Gastroesophageal sphincter (tissue), 4 donors: ENCODE results near the gene A4GALT. TPM values are rescaled to one million over a fixed set of nuclear protein-coding genes. Genes with fewer than 3 reads are reported as not detected.
A peak's percentile ranks its signal among the peaks of the same experiment; 100 is the strongest.

Experiments used
- ATAC-seq: fragments of 150-250 bp; one replicate; pipeline ENCODE4 v1.9.1; 2016; ENCODE audit warnings: mild to moderate bottlenecking, moderate library complexity
- H3K27ac ChIP-seq, 4 donors: fragments of 200-600 bp; sonication (generic) in 3 of 4; 1 replicate in 3 of 4; 2 replicates in 1 of 4; pipeline ENCODE4 v1.5.1; 2016 to 2019
- H3K27me3 ChIP-seq: fragments of 200-600 bp; sonication (generic); one replicate; pipeline ENCODE4 v1.5.1; 2019
- H3K36me3 ChIP-seq, 2 donors: fragments of 200-600 bp; sonication (generic); one replicate each; pipeline ENCODE4 v1.5.1; 2019; ENCODE audit warnings: control low read depth in 1 of 2
- H3K4me1 ChIP-seq, 3 donors: fragments of 200-600 bp; sonication (generic); 1 replicate in 2 of 3; 2 replicates in 1 of 3; pipeline ENCODE4 v1.5.1; 2016 to 2019; ENCODE audit warnings: control low read depth in 2 of 3
- H3K4me3 ChIP-seq, 2 donors: fragments of 200-600 bp; sonication (generic); one replicate each; pipeline ENCODE4 v1.5.1; 2019; ENCODE audit warnings: mild to moderate bottlenecking in 1 of 2, moderate library complexity in 1 of 2
- H3K9me3 ChIP-seq, 3 donors: fragments of 200-600 bp; sonication (generic); one replicate each; pipeline ENCODE4 v1.5.1; 2017 to 2019; ENCODE audit warnings: control low read depth in 2 of 3
- EP300 ChIP-seq: sonication (generic); formaldehyde crosslinking; IDR thresholded peaks from one replicate; pipeline ENCODE4 v1.6.1; 2017; ENCODE audit warnings: antibody characterized with exemption, mild to moderate bottlenecking
- POLR2A ChIP-seq, 2 donors: fragments of 450-650 bp; IDR thresholded peaks; one replicate each; pipeline ENCODE4 v1.6.1; 2017; ENCODE audit warnings: antibody characterized with exemption in 2 of 2, mild to moderate bottlenecking in 2 of 2, moderate library complexity in 1 of 2
- POLR2AphosphoS5 ChIP-seq: sonication (generic); formaldehyde crosslinking; IDR thresholded peaks from one replicate; pipeline ENCODE4 v1.6.1; 2017; ENCODE audit warnings: antibody characterized with exemption
- WGBS, 2 donors: methylation state at CpG; one replicate each; pipeline ENCODE4 v1.1.5; 2018; ENCODE audit warnings: low coverage in 1 of 2; 5-methylcytosine and 5-hydroxymethylcytosine counted together
- total RNA-seq, 4 donors: library from RNA; depleted of rRNA; stranded (reverse); fragments of >200 nt; gene quantifications; one replicate each; pipeline ENCODE4 v1.1.0, GENCODE V29; 2016
- TF ChIP-seq, protein P1 (sequence below), 4 experiments: fragments of 200-600 bp in 2 of 4; fragments of 450-650 bp in 2 of 4; sonication (generic) in 1 of 4; IDR thresholded peaks; one replicate each; pipeline ENCODE4 v1.5.1; 2017 to 2019; ENCODE audit warnings: antibody characterized with exemption in 4 of 4, mild to moderate bottlenecking in 2 of 4, moderate library complexity in 2 of 4

Gene A4GALT
- total RNA-seq, 4 donors from 2014 or later, result 36.9 to 70.9 (median 55.3) TPM

DNA sequence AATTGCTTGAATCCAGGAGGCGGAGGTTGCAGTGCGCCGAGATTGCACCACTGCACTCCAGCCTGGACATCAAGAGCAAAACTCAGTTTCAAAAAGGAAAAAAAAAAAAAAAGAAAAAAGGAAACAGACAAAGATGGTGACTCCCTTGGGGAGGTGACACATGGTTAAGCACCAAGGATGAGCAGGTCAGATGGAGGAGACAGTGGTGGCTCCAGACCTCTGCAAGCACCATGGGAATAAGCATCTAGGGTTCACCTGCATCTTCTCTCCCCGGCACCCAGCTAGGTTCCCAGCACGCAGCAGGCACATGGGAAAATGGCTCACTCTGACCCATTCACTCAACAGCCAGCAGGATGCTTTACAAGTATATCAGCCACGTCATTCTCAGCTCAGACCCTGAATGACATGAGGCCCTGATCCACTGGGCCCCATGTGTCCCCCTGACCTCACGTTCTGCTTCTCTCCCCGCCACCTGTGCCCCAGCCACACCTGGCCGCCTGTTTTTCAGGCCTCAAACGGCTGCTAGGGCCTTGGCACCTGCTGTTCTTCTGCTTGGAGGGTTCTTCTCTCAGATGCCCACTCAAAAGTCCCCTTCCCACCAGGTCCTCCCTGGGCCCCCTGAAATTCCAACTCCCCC lies 24.2 kb downstream of the A4GALT start:
- Histone ChIP-seq H3K27ac (peak overlapping the region; percentile 69 to 91 (median 90)), H3K27me3 (no peaks in the 10 kb centered on the region), H3K4me3 (no peak overlapping the region), H3K9me3 (no peaks in the 10 kb centered on the region), H3K4me1 (peaks cover 0 to 100% (median 59%) of the 10 kb centered on the region in 3 donors), H3K36me3 (peaks cover 0 to 37% of the 10 kb centered on the region in 2 donors)
- WGBS, 2 donors, result 65 to 81% methylated on average over 3 to 7 of the region's 10 CpGs
- TF ChIP-seq POLR2AphosphoS5 (no peak), POLR2A (IDR thresholded peaks at IDR 0.05) (no peak), EP300 (no peak)
- TF ChIP-seq, protein P1, sequence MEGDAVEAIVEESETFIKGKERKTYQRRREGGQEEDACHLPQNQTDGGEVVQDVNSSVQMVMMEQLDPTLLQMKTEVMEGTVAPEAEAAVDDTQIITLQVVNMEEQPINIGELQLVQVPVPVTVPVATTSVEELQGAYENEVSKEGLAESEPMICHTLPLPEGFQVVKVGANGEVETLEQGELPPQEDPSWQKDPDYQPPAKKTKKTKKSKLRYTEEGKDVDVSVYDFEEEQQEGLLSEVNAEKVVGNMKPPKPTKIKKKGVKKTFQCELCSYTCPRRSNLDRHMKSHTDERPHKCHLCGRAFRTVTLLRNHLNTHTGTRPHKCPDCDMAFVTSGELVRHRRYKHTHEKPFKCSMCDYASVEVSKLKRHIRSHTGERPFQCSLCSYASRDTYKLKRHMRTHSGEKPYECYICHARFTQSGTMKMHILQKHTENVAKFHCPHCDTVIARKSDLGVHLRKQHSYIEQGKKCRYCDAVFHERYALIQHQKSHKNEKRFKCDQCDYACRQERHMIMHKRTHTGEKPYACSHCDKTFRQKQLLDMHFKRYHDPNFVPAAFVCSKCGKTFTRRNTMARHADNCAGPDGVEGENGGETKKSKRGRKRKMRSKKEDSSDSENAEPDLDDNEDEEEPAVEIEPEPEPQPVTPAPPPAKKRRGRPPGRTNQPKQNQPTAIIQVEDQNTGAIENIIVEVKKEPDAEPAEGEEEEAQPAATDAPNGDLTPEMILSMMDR (IDR thresholded peaks at IDR 0.05), result no peak
- no peak for ATAC-seq

DNA sequence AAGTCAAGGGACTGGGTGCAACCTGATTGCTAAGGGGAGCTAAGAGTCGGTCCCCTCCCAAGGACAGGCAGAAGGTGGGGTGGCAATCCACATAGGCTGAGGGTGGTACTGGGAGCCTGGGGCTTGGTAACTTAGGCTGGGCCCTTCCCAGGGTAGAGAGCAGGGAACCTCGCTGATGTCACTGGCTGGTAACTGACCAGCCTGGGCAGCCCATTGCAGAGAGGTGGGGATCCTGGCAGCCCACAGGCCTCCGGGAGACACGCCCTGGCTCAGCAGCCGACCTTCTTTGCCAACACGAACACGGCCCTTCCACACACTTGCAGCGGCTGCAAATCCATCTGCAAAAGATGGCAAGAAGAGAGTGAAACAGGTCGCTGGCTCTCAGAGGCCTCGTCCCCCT lies 25.4 kb downstream of the A4GALT start:
- peak; percentile 14 for ATAC-seq
- no peaks in the 10 kb centered on the region for H3K27me3 ChIP-seq
- peak; percentile 55 for TF ChIP-seq POLR2AphosphoS5
- TF ChIP-seq, protein P1 (IDR thresholded peaks at IDR 0.05), result no peak
- WGBS, 2 donors, result 60% methylated on average over 1 of the region's 10 CpGs; no CpG with 5 or more reads in 1 of the 2 donors
- no peaks in the 10 kb centered on the region for H3K9me3 ChIP-seq
- peak overlapping the region; percentile 69 to 91 (median 90) for H3K27ac ChIP-seq
- no peak overlapping the region for H3K4me3 ChIP-seq
- peaks cover 2 to 98% (median 56%) of the 10 kb centered on the region in 3 donors for H3K4me1 ChIP-seq
- H3K36me3 ChIP-seq, result peaks cover 0 to 40% of the 10 kb centered on the region in 2 donors

DNA sequence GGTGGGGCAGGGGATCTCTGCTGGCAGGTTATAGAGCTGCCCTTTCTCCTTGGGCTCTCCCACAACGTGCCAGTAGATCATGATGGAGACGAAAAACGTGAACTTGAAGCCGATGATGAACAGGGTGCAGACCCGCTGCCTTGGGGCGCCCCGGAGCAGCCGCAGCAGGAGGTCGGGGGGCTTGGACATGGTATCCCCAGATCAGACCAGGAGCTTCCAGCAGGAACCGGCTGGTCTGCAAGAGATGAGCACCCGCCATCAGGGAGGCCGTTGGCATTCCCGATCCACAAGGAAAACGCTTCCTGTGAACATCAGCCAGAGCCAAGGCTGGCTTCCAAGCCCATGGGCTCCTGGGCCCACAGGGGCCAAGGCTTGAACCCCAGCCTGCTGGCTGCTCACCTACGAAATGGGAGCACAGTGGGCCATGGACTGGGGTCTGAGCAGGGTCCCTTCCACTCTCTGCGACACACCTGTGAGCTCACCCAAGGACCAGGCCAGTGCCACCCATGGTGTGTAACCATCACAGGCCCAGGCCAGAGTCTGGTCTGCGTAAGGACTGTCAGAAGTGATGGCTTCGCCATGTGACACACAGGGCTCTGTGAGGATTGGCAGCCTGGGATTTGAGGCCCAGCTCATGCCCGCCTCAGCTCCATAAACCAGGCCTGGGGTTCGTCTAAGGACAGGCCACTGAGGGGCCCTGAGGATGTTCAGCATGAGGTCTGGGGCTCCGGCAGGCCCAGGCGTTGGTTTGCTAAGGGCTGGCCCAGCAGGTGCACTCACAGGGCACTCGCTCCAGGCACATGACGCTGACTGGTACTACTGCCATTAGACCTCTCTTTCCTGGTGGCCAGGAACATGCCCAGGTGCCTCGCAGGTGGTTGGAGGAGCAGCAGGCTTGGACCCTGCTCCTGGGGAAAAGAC lies 26.6 kb downstream of the A4GALT start:
- Histone ChIP-seq H3K36me3 (peaks cover 0 to 40% of the 10 kb centered on the region in 2 donors), H3K27me3 (no peaks in the 10 kb centered on the region), H3K9me3 (no peaks in the 10 kb centered on the region), H3K27ac (peak overlapping the region in 3 of 4 donors; percentile 89 to 91 (median 90)), H3K4me3 (no peak overlapping the region), H3K4me1 (peaks cover 2 to 98% (median 58%) of the 10 kb centered on the region in 3 donors)
- TF ChIP-seq, protein P1 (IDR thresholded peaks at IDR 0.05), result no peak
- TF ChIP-seq POLR2A (IDR thresholded peaks at IDR 0.05) (no peak), POLR2AphosphoS5 (no peak), EP300 (no peak)
- WGBS, 2 donors, result 93% methylated on average over 3 of the region's 25 CpGs; no CpG with 5 or more reads in 1 of the 2 donors
- ATAC-seq, result no peak

DNA sequence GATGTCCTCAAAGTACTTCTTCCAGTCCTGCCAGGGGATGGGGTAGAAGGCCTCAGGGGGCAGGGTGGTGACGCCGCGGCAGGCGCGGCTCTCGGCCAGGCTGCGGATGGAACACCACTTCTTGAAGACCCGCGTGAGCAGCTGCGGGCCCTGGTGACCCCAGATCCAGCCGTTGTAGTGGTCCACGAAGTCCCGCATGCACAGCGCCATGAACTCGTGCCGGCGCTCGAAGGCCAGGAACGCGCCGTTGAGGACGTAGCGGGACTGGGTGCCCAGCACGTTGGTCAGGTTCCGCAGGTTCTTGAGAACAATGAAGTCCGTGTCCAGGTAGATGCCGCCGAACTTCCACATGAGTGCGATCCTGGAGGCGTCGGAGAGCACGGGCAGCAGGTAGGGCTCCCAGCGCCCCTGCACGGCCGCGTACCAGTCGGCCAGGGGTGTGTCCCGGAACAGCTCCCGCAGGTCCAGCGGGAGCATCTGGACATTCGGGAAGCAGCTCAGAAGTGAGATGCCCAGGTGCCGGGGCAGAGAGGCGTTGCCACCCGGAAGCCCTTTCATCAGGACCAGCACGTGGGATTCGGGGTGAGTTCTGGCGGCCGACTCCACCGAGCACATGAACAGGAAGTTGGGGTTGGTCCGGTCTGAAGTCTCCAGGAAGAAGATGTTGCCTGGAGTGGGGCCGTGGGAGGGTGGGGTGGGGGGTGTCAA lies 27.5 kb downstream of the A4GALT start:
- H3K9me3 ChIP-seq, result no peaks in the 10 kb centered on the region
- TF ChIP-seq POLR2AphosphoS5 (no peak), POLR2A (IDR thresholded peaks at IDR 0.05) (no peak), EP300 (no peak)
- TF ChIP-seq, protein P1 (IDR thresholded peaks at IDR 0.05), result no peak
- peaks cover 0 to 40% of the 10 kb centered on the region in 2 donors for H3K36me3 ChIP-seq
- 100% methylated on average over 2 of the region's 51 CpGs; no CpG with 5 or more reads in 1 of the 2 donors for WGBS, 2 donors
- H3K27me3 ChIP-seq, result no peaks in the 10 kb centered on the region
- no peak for ATAC-seq
- peak overlapping the region in 3 of 4 donors; percentile 89 to 98 (median 91) for H3K27ac ChIP-seq
- no peak overlapping the region for H3K4me3 ChIP-seq
- H3K4me1 ChIP-seq, result peaks cover 5 to 97% (median 54%) of the 10 kb centered on the region in 3 donors
